Testis (tissue), 2 donors: ENCODE data around the gene DLG2.

Experiments used
- CTCF ChIP-seq, 3 experiments: fragments of 450-650 bp in 2 of 3; fragments of 200-600 bp in 1 of 3; sonication (generic) in 1 of 3; IDR thresholded peaks; one replicate each; pipeline ENCODE4 v1.5.1; 2016 to 2019; ENCODE audit warnings: antibody characterized with exemption in 3 of 3, mild to moderate bottlenecking in 2 of 3, moderate library complexity in 1 of 3
- POLR2A ChIP-seq: fragments of 450-650 bp; IDR thresholded peaks from one replicate; pipeline ENCODE4 v1.6.1; 2017; ENCODE audit warnings: antibody characterized with exemption, mild to moderate bottlenecking, moderate library complexity

GRCh38 chr11:85596886-85597285 lies 30.3 kb downstream of the DLG2 start:
- TF ChIP-seq CTCF (IDR thresholded peaks at IDR 0.05) = no peak
- TF ChIP-seq POLR2A = no peak
